GM18498 (cell line): ENCODE measurements around the gene KDM1A.

Experiments
- ATAC-seq: cut with Tn5 transposase; IDR thresholded peaks from one replicate; pipeline ENCODE4 v1.9.1; 2021; ENCODE audit warnings: mild to moderate bottlenecking, moderate library complexity; ENCODE audit not compliant: unreplicated experiment

Gene KDM1A

DNA sequence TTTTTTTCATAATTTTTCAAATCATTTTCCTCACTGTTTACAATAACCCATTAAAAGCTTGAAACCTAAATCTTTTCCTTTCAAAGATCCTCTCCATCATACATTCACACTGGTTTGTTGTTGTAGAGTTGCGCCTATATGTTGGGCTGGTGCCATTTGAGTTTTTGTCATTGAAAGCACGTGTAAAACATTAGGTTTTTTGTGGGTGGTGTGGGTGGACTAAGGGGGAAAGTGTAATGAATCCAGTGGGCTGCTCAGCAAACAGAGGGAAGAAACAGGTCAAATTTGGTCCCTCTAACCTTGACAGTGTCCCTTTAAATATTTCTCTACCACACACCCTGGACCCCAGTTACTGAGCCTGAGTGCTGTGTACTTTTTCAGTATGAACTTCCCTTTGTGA lies 46.8 kb downstream of the KDM1A start:
- no peak for ATAC-seq

DNA sequence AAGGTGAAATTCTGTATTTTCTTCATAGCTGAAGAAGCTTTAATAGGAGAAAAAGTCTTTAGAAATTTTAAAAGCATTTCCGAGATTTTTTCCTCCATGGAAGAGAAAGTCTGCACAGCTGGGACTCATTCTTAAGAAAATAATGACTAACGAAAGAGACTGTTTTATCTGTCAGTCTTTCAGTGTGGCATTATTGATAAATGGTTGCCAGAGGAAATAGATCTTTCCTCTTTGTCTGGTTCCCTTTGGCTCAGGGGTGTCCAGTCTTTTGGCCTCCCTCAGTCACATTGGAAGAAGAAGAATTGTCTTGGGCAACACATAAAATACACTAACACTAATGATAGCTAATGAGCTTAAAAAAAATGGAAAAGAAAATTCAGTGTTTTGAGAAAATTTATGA lies 49.9 kb downstream of the KDM1A start:
- ATAC-seq = no peak

DNA sequence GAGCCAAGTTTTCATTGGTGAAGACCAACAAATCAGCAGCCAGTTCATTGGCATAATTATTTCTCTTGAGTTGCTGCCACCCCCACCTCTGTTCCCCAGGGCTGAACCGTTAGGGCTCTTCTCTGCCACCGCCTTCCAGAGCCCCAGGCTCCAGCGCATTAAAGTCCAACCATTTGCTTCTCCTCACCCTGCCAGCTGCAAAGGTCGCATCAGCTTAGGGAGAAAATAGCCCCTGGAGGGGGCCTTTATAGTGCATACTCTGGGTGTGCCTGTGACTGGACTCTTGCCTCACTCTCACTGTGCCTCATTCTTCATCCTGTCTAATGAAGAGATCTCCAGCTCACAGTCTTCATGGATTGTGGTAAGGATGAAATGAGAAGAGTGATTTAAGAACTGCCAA lies 50.4 kb downstream of the KDM1A start:
- ATAC-seq = no peak

DNA sequence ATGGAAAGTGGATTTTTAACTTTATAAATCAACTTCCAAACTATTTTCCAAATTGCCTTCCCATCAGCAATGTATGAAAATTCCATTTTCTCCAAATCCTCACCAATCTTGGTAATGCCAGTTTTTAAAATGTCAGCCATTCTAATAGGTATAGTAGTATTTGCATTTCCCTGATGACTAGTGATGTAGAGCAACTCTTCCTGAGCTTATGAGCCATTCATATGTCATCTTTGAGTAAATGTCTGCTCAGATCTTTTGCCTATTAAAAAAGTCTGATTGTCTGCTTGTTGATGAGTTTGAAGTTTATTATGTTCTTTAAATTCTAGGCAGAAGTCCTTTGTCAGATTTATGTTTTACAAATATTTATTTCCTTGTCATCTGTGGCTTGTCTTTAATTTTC lies 54.7 kb downstream of the KDM1A start:
- ATAC-seq = no peak

DNA sequence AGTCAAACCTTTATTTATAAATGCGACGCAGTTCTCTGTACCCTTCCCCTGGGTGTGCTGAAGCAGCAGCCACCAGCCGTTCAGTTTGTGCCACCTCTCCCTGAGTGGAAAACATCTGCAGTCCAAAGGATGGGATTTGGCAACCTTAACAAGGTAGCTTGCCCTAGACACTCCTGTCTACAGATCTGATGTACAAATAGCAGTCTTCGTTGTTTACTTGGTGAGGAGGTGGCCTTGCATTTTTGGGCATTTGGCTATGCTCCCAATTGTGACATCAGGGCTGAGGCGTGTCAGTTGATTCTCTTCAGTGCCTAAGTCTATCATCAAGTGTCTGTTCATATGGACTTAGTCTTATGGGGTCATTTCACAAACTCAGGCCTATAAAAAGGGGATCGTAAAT lies 59.8 kb downstream of the KDM1A start:
- no peak for ATAC-seq

DNA sequence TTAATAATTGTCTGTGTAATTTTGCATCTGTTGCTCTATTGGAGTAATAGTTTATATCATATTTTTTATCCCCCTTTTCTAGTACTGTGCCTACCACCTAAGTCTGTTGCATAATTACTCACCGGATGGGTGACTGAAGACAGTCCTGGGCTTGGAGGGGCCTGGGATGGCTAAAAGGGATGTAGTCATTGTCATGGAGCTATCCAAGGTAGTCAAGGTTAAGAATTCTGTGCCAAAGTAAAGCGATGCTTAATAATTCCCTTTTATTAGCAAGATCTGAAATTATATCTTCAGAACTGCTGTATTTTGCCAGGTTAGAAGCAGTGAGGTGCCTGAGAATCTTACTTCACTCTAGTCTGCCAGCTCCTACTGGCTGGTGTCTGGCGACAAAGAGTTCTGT lies 61.6 kb downstream of the KDM1A start:
- ATAC-seq = no peak

DNA sequence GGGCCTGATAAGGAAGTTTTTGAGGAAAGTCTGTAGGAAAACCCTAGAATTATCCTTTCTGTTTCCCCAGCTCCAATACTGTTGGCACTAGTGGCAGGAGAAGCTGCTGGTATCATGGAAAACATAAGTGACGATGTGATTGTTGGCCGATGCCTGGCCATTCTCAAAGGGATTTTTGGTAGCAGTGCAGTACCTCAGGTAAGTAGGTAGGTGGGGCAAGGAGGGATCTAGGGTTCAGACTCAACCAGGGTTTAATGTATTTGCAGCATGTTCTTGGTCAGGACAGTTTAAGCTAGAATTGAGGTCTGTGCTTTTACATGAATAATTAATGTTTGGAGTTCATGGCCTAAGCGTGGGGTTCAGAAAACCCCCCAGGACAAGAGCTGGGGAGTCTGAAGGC lies 62.1 kb downstream of the KDM1A start:
- no peak for ATAC-seq

DNA sequence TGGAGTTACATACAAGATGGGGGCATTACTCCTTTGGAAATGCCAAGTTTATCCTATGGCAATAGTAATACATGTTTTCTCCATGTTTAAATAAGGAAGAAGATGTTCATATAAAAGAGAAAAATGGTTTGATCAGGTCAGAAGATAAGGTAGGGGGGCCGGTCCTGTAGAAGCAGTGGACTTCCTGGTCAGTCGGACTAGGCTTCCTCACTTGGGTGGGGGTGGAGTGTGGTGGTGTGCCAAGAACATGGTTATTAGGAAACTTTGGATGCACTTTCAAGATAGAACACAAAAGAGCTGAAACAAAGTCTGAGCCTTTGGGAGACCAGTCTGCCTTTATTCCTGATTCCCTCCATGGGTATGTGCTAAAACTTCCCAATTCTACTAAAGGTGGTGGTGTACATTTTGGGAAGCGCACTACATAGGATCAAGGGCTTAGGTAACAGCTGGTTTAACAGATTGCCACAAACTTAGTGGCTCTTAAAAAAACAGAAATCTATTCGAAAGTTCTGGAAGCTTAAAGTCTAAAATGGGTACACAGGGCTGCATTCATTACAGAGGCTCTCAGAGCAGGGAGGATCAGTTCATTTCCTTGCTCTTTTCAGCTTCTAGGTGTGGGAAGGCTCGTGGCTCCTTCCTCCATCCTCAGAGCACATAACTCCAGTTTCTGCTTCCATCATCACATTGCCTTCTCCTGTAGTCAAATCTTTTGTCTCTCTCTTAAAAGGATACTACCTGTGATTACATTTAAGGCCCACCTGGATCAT lies 64.6 kb downstream of the KDM1A start:
- no peak for ATAC-seq

DNA sequence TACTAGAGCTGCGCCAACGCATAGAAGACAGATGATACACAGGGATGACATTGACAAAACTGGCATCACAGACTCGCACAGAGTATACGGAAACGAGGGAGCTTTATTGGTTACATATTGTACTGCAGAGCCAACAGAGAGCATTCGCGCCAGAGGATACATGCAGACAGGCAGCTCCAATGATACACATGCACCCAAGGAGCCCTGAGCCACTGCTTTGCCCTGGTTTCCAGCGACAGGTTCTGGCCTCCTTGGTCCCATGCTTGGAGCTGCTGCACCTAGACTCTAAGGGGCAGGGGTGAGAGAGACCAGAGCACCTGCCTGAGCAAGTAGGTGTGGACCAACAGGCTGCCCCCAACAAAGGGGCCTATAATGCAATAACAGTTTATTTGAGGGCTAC lies 65.6 kb downstream of the KDM1A start:
- ATAC-seq = no peak

DNA sequence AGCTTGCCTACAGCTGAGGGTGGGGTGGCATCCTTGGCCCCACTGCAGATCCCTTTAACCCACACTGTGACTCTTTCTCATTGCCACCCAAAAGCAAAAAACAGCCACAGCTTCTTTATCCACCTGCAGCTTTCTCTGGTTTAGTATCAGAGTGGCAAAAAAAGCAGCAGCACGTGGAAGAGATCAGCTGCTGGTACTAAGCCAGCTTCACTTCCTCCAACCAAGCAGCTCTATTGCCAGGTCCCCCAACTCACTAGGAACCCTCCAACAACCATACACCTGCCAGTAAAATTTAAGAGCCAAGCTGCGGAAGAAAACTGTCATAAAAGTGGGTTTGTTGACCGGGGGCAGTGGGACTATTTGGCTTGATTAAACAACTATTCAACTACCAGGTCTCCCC lies 66.4 kb downstream of the KDM1A start:
- no peak for ATAC-seq

DNA sequence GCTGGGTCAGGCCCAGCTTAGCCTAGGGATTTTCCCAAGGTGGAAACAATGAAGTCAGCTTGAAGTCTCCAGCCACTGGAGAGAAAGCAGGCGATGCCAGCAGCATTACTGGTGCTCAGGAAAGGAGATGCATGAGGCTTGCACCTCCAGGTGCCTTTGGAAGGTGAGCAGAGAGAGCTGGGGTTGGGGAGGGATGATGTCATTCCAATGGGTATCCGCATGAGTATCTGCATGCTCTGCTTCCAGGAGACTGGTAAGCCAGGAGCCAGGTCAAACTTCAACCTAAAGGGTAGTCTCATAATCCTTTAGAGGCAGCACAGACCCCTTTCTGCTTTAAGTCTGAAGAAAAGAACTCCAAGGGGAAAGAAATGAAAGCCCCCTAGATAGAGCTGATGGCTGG lies 68.8 kb downstream of the KDM1A start:
- no peak for ATAC-seq

DNA sequence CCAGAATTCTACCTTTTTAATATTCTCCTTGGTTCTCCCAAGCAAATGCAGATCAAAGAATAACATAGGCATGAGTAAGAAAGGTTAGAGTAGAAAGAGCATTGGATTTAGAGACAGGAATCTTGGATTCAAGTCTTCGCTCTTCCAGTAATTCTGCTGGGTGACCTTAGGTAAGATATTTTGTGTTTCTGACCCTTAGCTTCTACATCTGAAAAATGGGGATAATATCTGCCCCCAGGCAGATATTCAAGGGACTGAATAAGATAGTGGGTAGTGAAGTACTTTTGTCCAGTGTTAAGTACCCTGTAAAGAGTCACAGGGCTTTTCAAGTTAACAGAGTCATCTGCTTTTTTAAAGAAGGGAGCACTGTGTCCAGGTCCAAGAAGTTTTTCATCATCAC lies 70.8 kb downstream of the KDM1A start:
- ATAC-seq = no peak

DNA sequence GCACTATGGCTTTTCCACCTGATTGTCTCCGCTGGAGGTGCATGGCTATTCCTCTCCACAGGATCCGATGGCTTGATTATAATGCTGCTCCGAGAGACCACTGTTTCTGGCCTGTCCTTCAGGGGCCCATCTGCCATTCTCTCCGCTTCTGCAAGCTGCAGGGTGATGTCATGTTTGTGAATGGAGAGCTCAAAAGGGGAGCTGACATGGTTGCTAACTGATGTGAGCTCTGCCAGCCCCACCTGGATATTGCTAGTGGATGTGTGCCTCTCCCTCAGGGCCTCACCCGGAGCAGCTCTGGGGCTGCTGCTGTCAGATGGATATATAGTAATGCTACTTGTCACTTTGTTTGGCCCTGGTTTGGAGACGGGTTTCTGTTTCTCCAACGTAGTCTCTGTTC lies 72.3 kb downstream of the KDM1A start:
- ATAC-seq = no peak

DNA sequence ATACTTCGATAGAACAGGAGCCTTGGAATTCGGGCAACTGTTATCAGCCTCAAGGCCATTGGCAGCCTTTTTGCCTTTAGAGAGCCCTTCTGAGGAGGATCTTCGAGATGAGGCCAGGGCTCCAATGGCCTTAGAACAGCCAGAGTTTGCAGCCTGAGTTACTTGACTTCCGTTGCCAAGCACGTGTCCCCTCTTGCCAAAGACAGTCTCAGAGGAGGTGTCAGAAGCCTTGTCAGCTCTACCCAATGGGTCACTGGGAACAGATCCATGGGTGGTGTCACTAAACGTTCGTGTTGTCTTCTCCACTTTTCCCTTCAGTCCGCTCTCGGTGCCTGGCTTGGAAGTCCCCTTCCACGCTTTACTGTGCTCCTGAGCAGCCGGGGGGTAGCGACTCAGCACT lies 73.2 kb downstream of the KDM1A start:
- no peak for ATAC-seq

DNA sequence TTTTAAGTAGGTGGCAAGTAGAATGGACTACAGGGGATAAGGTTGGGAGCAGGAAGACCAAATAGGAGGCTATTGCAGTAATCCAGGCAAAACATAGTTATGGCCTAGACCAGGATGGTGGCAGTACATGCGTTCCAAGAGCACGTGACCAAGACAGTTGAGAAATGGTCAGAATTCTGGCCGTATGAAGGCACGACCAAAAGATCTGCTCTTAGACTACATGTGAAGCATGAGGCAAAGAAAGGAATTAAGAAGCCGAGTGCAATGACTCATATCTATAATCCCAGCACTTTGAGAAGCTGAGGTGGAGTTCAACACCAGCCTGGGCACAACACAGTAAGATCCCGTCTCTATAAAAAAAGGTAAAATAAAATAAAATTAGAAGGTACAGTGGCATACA lies 78.0 kb downstream of the KDM1A start:
- ATAC-seq = no peak

DNA sequence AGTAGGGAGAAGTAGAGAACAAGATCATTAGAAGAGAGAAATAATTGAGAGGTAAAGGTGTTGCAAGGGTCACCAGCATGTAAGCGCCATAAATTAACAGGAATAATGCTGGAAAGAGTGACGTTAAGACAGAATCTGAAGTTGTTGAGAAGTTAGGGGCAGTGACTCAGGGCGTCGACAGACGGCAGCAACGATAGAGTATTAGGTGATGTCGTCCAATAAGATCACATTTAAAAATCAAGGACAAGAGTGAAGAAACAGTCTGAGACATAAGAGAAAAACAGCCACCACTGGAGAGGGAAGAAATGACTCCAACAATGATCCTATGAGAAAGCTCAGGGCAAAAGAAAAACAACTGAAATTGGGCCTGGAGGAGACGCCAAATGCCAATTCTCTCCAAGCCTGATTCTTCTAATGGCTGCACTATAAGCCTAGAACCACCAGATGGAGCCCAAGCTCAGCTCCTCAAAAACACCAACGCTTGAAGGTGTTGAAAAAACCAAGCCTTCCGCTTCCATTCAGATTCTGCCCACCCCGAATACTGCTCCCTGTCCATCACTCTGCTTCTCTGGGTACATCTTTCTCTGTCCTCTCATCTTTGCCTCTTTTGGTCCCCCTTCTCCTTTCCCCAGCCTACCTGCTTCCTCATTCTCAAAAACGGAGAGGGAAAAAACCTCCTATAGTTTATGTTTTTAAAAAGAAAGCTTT lies 79.3 kb downstream of the KDM1A start:
- ATAC-seq = no peak

DNA sequence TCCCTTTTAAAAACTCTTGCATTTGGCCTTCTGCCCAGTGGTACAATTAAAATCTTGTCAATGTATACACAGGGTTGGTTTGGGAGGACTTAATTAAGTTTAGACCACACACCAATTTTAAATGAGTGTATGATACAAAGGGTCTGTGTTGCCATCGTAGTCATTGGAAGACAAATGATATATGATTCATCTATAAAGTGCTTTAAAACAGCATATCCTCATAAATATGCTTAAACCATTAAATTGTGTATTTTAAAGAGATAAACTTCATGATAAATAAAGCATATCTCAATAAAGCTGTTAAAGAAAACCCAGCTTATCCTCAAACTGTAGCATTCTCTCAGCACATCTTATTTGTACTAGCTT lies 79.9 kb downstream of the KDM1A start:
- no peak for ATAC-seq

DNA sequence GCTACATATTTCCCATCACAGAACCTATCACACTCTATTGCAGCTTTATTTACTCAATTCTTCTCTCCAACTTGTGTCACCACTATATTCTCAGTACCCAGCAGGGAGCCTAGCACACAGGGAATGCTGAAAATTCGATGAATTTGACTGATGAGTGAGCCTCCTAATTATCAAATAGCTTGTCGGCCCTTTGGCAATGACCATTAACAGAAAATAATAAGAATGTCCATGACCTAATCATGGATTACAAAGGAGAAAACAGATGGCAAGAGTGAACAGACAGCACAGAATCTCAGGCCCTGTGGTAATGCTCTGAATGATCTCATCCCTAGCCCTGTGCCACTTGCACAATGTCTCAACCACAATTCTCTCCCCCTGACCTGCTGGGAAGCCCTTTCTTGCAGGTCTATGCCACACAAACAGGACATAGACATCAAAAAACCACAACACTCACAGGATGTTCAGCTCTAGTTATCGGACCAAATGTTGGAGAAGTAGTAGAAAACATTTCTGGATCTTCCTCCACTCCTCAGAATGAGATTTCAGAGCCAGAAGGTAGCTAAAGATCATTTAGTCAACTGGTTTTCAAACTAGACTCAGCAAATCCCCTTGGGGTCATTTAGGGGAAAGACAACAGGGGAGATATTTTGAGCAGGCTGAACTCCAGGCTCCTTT lies 80.9 kb downstream of the KDM1A start:
- no peak for ATAC-seq

DNA sequence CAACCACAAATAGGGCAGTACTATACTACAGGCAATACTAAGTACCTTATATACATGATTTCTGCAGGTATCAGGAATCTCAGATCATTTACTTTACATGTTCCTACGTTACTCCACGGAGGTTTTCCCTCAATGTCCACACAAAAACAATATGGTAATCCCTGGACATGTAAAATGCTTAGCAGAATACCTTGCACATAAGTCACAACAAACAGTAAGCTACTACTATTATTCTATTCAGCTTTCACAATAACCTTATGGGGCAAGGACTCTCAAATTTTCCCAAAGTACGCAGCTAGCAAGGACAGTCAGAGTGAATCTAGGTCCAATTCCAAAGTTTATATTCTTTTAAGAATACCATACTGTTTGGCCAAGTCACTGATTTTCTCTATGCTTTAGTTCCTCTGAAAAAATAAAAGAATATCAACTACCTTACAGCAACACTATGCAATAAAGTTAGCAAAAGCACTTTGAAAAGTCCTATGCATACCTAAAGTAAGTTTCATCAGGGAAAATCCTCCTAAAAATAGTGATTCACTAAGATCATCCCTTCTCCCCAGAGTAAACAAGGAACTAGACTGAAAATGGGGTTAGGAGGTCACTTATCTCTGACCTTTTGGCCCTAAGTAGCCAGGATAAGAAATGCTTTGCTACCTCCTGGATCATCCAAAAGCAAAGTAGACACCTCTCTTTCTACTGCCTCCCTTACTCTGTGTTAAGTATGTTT lies 82.0 kb downstream of the KDM1A start:
- ATAC-seq = no peak

DNA sequence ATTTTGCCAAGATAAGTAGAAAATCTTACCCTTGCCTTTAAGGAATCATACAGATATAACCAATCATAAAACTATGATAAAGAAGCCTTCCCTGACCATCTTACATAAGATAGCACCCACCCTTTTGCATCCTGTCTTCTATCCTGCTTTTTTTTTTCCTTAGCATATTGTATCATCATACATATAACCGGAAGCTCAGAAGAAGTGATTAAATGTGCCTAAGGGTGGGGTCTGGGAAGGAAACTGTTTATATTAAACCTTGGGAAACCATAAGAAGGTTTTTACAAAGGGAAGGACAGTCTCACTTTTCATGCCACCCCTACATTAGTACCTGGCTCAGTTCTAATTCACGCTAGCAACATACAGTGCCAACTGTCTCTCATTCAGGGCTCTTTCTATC lies 82.6 kb downstream of the KDM1A start:
- ATAC-seq = no peak

DNA sequence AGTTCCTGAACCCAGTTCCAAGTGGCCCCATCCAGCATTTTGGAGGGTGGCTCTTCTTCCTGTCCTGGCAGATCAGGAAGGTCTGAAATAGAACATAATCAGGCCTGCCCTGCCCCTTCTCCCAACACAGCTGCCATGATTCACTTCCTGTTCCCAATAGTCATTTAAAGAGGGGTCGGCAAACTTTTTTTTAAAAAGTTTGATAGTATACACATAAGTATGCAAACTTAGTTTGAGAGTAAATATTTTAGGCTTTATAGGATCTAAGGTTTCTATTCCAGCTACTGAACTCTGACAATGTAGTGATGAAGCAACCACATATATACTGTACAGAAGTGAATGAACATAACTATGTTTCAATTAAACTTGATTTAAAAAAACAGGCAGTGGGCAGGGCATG lies 83.0 kb downstream of the KDM1A start:
- no peak for ATAC-seq
